Type B pancreatic cell (in vitro differentiated cells): Measurements from ENCODE around the gene HEBP1. TPM values are rescaled to one million over a fixed set of nuclear protein-coding genes. Genes with fewer than 3 reads are reported as not detected.

ENCODE experiments used
- DNase-seq: peaks from one replicate; pipeline ENCODE4 v3.0.0; 2021; ENCODE audit warnings: mixed read lengths; ENCODE audit not compliant: unreplicated experiment; ENCODE audit errors: extremely low spot score
- H3K27ac Mint-ChIP-seq: 2 replicates; pipeline ENCODE4 v1.8.0; 2021; ENCODE audit warnings: mild to moderate bottlenecking, mixed read lengths
- H3K27me3 Mint-ChIP-seq: 2 replicates; pipeline ENCODE4 v1.8.0; 2021; ENCODE audit warnings: mixed read lengths
- H3K36me3 Mint-ChIP-seq: 2 replicates; pipeline ENCODE4 v1.8.0; 2021; ENCODE audit warnings: mixed read lengths
- H3K4me1 Mint-ChIP-seq: one replicate; pipeline ENCODE4 v1.8.0; 2021; ENCODE audit warnings: mixed read lengths; ENCODE audit not compliant: unreplicated experiment
- H3K4me3 Mint-ChIP-seq: 2 replicates; pipeline ENCODE4 v1.8.0; 2021; ENCODE audit warnings: mild to moderate bottlenecking, mixed read lengths
- H3K9me3 Mint-ChIP-seq: 2 replicates; pipeline ENCODE4 v1.8.0; 2021; ENCODE audit warnings: mixed read lengths
- total RNA-seq: library from RNA; stranded (reverse); gene quantifications from 2 replicates; pipeline ENCODE4 v1.2.1, GENCODE V29; 2021; ENCODE audit warnings: low replicate concordance
- TF ChIP-seq, protein P1 (sequence below): fragments of 200-600 bp; sonication (generic); conservative IDR thresholded peaks from 2 replicates; pipeline ENCODE4 v1.5.0; 2021; ENCODE audit warnings: antibody characterized with exemption, mild to moderate bottlenecking

The HEBP1 gene
- total RNA-seq, 1 donor from 2014 or later: 66.4 TPM

DNA sequence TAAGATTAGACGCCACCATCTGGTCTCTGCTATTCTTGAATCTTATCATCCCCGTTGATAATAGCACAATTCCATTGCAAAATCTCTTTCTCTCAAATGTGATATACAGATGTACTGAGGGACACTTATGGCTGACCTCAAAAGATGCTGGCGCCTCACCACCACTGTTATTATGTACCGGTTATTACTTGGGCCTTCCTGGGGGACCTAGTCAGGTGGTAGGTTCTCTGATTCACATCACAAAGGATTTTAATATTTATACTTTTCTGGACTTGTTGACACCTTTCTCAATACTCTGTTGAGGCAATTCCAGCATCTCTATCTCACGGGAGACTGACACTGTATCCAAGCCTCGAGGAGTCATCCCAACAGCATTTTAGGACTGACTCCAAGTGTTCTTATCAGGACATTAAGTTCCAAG lies 22.8 kb upstream of the HEBP1 start:
- peaks cover 4% of the 10 kb centered on the region for H3K27me3 Mint-ChIP-seq
- no peaks in the 10 kb centered on the region for H3K9me3 Mint-ChIP-seq
- H3K4me3 Mint-ChIP-seq: no peak overlapping the region
- peaks cover 3% of the 10 kb centered on the region for H3K36me3 Mint-ChIP-seq
- no peaks in the 10 kb centered on the region for H3K4me1 Mint-ChIP-seq
- no peak overlapping the region for H3K27ac Mint-ChIP-seq
- DNase-seq: no peak
- TF ChIP-seq, protein P1, sequence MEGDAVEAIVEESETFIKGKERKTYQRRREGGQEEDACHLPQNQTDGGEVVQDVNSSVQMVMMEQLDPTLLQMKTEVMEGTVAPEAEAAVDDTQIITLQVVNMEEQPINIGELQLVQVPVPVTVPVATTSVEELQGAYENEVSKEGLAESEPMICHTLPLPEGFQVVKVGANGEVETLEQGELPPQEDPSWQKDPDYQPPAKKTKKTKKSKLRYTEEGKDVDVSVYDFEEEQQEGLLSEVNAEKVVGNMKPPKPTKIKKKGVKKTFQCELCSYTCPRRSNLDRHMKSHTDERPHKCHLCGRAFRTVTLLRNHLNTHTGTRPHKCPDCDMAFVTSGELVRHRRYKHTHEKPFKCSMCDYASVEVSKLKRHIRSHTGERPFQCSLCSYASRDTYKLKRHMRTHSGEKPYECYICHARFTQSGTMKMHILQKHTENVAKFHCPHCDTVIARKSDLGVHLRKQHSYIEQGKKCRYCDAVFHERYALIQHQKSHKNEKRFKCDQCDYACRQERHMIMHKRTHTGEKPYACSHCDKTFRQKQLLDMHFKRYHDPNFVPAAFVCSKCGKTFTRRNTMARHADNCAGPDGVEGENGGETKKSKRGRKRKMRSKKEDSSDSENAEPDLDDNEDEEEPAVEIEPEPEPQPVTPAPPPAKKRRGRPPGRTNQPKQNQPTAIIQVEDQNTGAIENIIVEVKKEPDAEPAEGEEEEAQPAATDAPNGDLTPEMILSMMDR: no peak

DNA sequence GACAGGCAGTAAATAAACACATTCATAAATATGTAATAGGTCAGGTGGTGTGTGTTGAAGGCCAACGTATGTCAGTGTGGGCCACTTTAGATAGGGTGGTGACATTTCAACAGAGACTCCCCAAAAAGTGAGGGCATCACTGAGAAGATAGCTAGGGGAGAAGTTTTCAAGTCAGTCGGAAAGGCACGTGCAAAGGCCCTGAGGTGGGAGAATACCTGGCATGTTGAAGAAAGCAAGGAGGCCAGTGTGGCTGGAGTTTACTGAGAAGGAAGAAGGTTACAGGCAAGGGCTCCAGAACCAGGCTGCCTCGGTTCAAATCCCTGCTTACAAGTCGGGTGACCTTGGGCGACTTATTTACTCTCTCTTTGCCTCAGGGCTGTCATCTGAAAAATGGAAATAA lies 11.0 kb upstream of the HEBP1 start:
- no peaks in the 10 kb centered on the region for H3K4me1 Mint-ChIP-seq
- no peak overlapping the region for H3K27ac Mint-ChIP-seq
- H3K36me3 Mint-ChIP-seq: peaks cover 5% of the 10 kb centered on the region
- no peaks in the 10 kb centered on the region for H3K9me3 Mint-ChIP-seq
- peaks cover 11% of the 10 kb centered on the region for H3K27me3 Mint-ChIP-seq
- TF ChIP-seq, protein P1: no peak
- no peak for DNase-seq
- no peak overlapping the region for H3K4me3 Mint-ChIP-seq

DNA sequence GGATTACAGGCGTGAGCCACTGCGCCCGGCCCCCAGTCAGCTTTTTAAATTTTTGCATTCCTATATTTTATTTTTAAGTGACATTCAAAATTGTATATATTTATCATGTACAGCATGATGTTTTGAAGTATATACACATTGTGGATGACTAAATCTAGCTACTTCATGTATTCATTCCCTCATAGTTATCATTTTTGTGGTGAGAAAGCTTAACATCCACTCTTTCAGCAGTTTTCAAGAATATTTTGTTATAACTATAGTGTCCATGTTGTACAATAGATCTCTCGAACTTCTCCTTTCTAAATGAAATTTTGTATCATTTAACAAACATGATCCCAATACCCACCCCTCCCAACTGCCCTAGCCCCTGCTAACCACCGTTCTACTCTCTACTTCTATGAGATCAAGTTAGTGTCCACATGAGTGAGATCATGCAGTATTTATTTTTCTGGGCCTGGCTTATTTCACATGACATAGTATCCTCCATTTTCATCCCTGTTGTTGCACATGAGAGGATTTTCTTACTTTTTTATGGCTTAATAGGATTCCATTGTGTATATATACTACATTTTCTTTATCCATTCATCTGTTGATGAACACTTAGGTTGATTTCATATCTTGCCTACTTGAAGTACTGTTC lies 8.8 kb upstream of the HEBP1 start:
- Mint-ChIP-seq H3K4me1 (no peaks in the 10 kb centered on the region), H3K9me3 (no peaks in the 10 kb centered on the region), H3K27me3 (peaks cover 7% of the 10 kb centered on the region), H3K27ac (no peak overlapping the region), H3K36me3 (peaks cover 9% of the 10 kb centered on the region), H3K4me3 (no peak overlapping the region)
- TF ChIP-seq, protein P1: no peak
- DNase-seq: no peak

DNA sequence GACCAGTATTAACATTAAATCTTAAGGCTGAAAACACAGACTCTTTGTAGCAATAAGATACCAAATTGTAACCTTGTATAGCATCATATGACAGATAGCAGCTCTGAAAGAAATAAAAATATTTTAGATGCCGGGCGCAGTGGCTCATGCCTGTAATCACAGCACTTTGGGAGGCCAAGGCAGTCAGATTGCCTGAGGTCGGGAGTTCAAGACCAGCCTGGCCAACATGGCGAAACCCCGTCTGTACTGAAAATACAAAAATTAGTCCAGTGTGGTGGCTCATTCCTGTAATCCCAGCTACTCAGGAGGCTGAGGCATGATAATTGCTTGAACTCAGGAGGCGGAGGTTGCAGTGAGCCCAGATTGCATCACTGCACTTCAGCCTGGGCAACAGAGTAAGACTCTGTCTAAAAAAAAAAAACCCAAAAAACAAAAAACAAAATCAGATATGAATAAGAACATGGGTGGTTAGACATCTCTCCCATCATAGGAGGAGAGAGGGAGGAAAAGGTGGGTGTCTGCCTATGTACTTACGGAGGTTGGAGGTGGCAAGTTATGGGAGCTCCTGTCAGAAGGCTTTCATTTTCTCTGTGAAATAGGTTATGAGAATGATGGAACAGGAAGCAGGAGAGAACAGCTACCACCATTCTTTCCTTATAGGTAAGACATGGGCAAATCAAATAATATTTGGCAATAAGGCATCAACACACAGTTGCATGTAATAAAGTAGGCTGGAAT lies 7.6 kb upstream of the HEBP1 start:
- Mint-ChIP-seq H3K36me3 (peaks cover 12% of the 10 kb centered on the region), H3K9me3 (no peaks in the 10 kb centered on the region), H3K4me1 (no peaks in the 10 kb centered on the region), H3K4me3 (no peak overlapping the region), H3K27ac (no peak overlapping the region), H3K27me3 (peaks cover 7% of the 10 kb centered on the region)
- no peak for DNase-seq
- TF ChIP-seq, protein P1: no peak

DNA sequence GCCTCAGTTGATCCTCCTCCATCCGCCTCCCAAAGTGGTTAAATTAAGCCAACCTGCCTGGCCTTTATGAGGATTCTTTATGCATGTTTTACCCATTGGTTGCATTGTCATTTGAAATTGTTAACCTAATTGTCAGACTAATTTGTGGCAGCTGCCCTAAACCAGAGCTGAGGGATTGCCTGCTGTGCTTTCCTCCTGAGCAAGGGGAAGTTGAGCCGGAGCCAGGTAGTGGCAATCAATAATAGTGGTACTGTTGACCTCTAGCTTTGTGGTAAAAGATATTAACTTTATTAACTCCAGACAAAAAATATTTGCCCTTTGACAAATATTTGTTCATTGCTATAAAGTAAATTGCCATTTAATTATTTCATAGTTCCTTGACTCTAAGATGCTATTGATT lies 5.6 kb upstream of the HEBP1 start:
- Mint-ChIP-seq H3K9me3 (no peaks in the 10 kb centered on the region), H3K27me3 (peaks cover 4% of the 10 kb centered on the region), H3K36me3 (peaks cover 17% of the 10 kb centered on the region), H3K27ac (no peak overlapping the region), H3K4me1 (peaks cover 4% of the 10 kb centered on the region), H3K4me3 (no peak overlapping the region)
- no peak for DNase-seq
- TF ChIP-seq, protein P1: no peak
